Measurements from ENCODE around the gene WBP1.

Gene WBP1

GRCh38 chr2:74502720-74503505 is 44.7 kb downstream of the WBP1 start:
- DNase-seq (ENCODE audit: low spot score) = peak; percentile 64

- no peak for DNase-seq (ENCODE audit: low spot score)
These were observed 45.6 kb downstream of the WBP1 start for GRCh38 chr2:74503506-74504475.

- DNase-seq (ENCODE audit: low spot score) = no peak
These were observed 46.4 kb downstream of the WBP1 start for GRCh38 chr2:74504591-74504990.

GRCh38 chr2:74505448-74506246 is 47.4 kb downstream of the WBP1 start:
- DNase-seq (ENCODE audit: low spot score) = no peak

GRCh38 chr2:74507145-74507925 is 49.1 kb downstream of the WBP1 start, which contains the start of gene PCGF1:
PCGF1 (minus strand) TSS chr2:74507695; CDS start chr2:74507668, 27 bp downstream.
- DNase-seq (ENCODE audit: low spot score) = peak; percentile 100

GRCh38 chr2:74507926-74508520 is 49.8 kb downstream of the WBP1 start:
- DNase-seq (ENCODE audit: low spot score) = no peak

GRCh38 chr2:74510272-74510671 is 52.0 kb downstream of the WBP1 start:
- DNase-seq (ENCODE audit: low spot score) = no peak

Measured in hematopoietic multipotent progenitor cell treated with erythropoietin and hydrocortisone succinate and interleukin-3 and kit ligand, for 17 days (in vitro differentiated cells).